Central memory CD4-positive, alpha-beta T cell (primary cell): ENCODE results near the gene MBTPS1.

Source experiments
- DNase-seq: peaks from one replicate; pipeline ENCODE4 v3.0.0; 2022

The MBTPS1 gene

DNA sequence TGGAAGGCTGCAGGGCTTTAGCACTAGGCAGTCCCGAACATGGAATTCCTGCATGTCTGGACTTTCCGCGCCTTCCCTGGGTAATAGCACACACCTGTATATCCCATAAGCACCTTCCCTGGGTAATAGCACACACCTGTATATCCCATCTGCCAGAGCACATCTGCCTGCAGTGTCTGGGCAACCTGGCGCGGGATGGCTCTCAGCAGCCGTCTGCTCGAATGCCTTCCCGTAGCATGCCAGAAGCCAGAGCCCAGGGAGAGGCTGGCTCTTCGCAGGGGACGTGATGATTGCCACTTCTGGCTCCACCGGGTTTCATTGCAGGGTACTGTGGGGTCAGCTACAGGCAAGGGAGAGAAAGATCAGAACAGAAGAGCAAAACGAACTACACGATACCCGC lies 21.3 kb downstream of the MBTPS1 start:
- no peak for DNase-seq

DNA sequence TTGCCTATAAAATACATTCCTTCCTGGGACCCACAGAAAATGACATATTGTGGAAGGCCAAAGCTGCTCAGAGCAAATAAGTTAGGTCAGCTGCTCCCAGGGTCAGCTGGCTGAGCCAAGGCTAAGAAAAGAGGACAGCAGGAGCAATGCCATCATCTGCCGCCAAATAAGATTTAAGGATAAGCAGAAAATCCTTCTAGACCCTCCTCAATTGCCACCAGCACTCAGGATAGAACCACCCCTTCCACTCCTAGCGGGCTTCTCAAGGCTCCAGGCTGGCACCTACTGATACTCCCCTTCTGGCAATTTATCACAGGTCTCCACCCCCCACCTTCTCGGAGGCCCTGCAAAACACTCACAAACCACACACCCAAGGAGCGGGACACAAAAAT lies 22.9 kb downstream of the MBTPS1 start:
- DNase-seq: no peak

DNA sequence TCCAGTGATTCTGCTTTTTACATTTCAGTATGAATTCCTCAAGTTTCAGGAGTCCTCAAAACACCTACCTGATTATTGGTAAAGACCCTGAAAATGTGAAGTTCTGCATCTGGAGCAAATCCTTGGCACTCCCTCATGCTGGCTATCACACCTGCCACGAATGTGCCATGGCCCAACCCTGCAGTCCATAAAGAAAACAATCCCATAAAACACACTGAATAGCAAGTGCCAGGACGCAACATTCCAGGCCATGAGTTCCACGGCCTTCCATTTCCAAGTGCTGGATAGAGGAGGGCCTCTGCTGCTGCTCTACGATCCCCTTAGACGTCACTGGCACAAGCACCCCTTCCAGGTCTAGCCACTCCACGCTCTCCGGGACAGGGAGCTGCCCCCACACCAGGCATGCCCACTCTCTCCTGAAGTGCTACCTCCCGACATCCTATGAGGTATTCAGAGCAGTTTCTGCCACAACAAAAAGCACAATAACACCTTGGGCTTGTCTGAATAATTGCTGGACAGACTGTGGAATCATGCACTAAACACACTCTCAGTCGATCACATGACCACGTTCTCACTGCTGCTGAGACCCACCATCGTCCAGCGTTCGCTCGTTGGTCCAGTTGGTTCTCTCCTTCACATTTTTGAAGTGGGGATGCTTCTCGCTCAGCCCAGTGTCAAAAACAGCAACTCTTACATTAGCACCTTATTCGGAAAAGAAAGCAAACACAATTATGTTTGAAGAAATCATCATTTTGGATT lies 23.4 kb downstream of the MBTPS1 start:
- DNase-seq: no peak

DNA sequence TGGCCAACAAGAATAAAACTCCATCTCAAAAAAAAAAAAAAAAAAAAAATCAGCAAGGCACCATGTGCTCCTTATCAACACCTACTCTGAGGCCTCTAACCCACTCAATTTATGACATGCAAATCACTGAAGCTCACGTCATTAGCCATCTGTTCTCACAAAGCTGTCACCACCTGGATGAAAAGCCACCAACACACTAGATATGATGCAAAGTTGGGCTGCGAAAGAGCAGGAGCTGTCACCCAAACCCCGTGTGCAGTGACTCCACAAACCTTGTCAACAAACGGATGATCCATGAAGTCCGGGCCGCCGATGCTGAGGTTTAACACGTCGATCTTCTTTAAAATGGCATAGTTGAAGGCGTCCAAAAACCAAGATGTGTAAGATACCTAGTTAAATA lies 25.3 kb downstream of the MBTPS1 start:
- no peak for DNase-seq

DNA sequence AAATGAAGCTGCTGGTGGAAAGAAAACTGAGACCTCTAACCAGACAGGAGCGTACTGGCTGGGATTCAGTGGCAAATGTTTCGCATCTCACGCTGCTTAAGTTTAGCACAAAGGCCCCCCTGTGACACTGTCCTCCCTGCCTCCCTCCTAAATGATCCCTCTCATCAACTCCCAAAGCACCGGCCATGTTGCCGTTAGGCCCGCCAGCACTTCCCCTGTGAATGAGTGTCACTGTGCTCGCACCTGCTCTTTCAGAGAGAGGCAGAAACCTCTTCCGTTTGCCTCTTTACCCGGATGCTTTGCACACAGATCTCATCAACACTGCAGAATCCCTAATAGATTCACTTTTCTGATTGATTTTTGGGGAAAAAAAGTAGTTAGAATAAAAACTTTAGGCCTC lies 26.5 kb downstream of the MBTPS1 start:
- DNase-seq: no peak

DNA sequence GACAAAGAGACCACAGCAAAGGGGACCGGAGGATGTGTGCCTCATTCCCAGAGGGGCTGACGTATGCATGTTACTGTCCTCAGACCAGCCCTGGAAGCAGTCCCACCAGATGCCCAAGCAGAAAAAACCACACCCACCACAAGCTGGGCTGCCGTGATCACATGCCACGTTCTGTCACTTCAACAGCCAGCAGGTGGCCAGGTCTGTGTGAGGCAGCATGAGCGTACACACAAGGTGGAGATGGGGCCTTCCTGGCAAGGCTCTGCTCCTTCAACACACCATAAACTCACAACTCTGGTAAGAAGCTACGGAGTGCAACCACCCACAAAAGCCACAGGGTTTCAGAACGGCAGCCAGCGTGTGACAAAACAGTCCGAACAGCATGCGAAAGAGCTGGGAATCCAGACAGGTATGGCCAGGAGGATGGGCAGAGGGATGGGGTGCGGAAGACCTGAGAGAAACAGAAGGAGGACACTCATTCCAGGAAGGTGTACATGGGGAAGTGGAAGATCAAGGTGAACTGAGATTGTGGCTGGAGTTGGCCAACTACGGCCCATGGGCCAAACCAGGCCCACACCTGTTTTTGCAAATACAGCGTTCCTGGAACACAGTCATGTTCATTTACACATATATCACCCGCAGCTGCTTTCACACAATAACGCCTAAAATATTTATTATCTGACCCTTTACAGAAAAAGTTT lies 27.9 kb downstream of the MBTPS1 start:
- peak; percentile 33 for DNase-seq

DNA sequence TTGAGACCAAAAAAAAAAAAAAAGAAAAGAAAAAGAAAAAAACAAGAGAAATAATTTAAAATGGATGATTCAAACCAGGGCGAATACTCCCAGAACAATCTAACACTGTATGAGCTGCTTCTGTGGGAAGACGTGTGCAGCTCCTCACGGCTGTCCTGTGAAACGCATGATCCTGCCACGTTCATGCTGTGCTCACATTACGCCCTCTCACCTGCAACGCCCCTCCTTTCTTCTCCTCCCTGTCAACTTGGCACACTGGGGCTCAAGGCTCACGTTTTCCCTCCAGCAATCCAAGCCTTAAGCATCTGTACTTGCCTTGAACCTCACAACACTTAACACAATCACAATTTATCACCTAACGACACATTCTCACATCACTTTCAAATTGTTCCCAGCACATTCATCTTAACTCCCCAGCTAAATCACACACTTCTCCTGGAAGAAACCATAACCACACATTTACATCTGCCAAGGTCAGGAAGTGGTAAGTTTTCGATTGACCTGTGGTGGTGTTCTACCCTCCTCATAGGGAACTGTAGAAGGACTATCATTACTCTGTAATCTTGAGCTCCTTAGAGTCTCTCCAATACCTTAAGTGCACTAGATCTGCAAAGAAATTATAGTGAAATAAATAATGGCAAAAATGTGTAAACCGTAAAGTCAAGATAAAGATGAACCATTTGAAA lies 29.1 kb downstream of the MBTPS1 start:
- DNase-seq: no peak

DNA sequence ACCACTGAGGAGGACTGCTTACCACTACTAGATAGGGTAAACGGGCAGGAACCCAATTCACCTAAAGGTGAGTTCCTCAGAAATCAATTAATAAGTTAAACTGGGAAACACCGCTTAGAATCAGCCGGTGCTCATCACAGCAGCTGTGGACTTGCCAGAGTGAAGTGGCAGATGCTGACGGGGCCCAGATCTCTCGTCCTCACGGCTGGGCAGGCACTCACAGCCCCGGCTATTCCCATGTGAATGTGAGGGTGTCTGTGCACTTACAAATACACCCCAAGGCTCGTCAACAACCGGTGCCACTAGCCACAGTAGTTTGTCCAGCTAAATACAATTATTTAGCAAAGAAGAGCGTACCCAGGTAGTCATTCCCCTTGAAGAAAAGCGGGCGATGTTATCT lies 29.7 kb downstream of the MBTPS1 start:
- no peak for DNase-seq

DNA sequence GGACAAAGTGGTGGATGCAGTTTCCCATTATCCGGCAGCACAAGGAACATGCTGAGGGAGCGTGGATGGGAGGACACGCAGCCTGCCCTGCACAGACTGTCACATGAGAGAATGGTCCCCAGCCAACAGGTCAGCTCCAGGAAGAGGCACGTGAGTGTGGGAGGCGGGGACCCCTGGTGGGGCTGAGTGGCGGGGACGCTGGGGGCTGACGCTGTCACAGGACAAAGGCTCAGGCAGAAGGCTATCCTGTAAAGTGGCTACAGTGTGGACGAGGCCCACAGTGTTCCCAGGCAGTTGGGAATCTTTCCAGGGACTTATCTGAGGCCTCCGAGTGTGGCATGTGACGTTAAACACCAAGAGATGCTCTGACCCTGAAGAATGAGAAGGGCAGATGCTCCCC lies 30.4 kb downstream of the MBTPS1 start:
- no peak for DNase-seq

DNA sequence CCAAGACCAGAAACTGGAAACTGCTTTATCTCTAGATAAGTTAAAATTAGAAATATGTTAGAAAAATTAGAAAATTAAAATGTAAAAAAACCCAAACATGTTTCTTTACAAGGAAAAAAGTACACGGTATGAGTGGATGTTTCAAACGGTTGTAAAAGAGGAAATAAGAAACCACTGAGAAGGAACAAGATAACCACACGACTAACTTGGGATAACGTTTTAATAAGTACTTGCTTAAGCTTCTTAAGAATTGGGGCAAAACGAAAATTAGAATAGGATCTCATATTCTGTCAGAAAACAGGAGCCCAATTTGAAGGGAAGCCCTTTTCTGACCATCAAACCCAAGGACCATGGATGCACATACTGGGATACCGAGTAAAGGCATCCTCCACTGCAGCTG lies 31.0 kb downstream of the MBTPS1 start:
- DNase-seq: no peak

DNA sequence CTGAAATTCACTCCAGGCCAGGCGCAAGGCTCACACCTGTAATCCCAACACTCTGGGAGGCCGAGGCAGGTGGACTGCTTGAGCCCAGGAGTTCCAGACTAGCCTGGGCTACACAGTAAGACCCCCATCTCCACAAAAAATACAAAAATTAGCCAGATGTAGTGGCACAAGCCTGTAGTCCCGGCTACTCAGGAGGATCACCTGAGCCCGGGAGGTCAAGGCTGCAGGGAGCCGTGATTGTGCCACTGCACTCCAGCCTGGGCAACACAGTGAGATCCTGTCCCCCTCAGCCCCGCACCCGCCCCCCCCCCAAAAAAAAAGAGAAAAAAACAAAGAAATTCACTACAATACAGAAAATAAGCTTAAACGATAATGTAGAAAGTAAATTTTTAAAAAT lies 31.5 kb downstream of the MBTPS1 start:
- no peak for DNase-seq

DNA sequence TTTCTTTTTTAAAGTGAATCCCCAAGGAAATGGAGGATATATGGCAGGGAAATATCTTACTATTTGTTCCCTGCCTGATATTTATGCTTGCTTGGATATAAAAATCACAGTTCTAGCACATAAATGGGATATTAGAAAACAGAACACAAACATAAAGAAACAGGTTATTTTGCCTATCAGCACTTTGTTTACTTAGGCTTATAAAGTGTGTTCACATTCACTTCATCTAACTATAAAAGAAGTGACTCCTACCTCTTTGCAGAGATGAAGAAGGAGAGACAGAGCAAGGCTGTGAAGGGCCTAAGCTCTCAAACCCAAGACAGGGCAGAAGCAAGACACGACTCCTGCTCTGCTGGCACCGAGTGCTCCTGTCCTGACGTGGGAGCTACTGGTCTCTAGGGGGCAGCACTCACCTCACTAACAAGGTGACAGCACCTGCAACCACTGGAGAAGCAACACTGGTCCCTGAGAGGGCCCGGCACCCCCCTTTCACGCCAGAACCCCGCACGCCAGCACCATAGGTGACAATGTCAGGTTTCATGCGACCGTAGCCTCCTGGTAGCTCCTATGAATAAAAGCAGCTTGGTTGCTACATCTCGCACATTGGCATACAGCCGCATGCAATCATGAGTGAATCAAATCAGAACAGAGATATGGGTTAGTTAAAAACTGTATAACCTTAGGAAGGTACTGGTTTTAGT lies 32.0 kb downstream of the MBTPS1 start:
- peak; percentile 61 for DNase-seq

DNA sequence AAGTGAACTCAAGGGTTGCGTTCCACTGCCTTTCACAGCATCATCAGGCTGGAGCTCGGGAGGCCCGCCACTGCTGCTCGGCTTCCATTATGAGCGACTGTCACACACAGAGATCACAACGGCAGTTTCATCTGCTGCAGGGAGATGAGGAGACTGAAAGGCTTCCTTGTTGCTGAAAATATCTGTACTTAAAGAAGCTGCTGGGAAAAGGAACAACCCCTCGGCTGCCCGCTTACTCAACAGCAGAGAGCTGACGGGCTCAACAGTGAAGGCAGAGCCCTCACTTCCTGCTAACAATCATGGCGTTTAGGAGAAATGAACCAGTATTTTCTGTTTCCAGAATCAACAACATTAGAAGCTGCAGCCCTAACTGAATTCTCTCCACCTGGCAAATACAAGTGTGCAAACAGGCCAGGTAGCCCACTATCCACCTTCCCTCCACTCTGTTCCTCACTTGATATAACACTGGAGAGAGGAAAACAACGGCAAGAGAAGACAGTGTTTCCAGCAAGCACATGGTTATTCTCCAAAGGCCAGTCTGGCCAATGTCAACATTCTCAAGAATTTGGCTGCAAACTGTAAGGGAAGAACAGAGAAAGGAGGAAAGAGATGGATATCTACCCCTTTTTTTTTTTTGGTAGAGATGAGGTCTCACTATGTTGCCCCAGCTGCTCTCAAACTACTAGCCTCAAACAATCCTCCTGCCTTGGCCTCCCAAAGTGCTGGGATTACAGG lies 33.7 kb downstream of the MBTPS1 start:
- no peak for DNase-seq

DNA sequence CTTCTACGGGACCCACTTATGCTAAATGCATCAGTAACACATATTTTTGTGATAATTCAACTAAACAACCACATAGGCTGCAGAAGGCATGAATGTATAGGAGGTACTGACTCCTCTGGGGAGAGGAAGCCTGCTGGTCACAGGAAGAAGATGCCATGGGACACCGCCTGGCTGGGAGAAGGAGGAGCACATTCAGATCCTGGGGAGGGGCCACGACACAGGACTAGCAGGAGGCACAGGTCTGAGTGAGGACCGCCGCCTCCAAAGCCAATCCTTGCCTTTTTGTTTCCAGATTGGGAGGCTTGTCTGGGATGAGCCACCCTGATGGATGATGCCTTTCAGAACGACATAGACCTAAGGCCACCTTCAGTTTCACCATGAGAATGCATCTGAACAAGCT lies 34.6 kb downstream of the MBTPS1 start:
- no peak for DNase-seq

DNA sequence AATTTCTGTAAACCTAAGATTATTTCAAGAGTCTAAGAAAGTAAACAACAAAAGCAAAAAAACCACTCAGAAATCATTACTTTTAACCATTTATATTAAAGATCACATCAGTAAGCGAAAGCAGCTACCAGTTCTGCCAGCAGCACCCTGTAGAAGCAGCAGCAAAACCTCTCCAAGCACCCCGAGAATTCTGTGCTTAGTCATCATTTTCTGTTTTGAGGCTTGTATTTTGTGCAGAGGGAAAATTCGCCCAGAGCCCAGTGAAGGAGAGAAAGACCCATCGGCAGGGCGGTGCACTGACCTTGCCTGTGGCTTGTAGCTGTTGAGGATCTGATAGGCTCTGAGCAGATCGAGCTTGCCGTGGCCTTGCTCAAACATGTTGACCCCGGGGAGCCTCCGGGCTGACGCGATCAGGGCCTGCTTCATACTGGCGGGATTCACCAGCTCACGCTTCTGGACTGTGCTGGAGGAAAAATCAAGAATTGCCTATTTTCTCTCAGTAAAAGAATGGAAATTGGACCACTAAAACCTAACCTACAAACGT lies 35.2 kb downstream of the MBTPS1 start:
- DNase-seq: no peak

DNA sequence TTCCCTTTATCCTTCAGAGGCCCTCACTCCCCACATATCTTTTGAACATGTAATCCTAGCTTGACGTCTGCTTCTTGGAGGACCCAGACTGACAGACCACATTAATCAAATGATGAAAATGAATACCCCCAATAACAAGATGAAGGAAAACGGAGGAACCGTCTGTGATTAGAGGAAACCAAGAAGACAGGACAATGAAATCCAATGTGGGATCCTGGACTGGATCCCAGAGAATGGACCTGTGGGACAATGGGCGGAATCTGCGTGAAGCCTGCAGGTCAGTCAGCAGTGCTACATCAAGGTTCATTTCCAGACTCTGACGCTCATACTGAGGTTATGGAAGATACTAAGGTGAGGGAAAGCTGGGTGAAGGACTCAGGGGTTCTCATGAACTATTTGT lies 35.9 kb downstream of the MBTPS1 start:
- DNase-seq: no peak

DNA sequence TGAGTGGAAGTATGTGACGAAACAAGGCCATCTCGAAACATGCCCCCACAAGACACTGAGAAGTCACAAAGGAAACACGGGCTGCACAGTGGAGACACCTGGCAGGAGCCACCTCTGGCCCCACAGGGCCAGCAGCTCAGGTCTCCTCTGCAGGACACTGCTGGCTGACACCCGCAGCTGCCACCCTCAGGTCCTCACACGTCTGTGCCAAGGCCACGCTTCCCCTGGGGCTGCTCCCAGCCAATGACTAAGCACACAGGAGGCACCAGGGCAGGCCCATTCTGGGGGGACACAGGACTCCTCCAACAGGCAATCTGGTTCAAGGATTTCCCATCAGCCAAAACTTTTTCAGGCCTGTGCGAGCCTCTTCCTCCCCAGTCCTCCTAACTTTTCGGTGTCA lies 36.4 kb downstream of the MBTPS1 start:
- no peak for DNase-seq

DNA sequence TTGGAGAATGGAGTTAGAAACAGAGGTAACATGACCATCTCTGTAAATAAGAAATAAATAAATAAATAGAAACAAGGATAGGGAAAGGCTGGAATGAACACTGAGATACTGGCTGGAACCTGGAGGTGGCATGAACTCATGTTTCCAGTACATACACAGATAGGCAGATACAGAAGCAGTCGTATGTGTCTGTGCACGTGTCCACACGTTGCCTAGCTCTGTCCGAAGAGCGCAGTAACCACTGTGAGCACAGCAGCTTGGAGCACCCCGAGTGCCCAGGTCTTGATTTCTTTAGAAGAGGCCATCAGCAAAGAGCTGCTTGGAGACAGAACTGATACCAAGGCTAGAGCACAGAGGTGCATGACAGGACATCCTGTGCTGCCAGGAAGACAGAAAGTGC lies 37.1 kb downstream of the MBTPS1 start:
- no peak for DNase-seq

DNA sequence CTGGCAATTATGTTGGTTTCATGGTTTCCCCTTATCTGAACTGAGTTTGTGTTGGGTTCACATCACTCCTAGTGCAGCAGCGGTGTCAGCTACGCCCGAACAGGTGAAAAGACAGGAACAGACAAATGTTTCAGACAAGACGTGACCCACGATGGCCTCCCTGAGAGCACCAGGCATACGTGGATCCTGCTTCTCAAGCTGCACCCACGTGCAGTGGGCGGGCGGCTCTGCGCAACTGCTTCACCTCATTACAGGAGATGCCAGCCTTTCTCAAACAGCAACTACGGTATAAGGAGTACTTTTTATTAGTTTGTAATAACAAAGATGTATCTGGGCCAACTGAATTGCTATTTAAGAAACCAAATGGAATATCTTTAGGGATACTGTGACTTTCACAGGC lies 41.4 kb downstream of the MBTPS1 start:
- no peak for DNase-seq

DNA sequence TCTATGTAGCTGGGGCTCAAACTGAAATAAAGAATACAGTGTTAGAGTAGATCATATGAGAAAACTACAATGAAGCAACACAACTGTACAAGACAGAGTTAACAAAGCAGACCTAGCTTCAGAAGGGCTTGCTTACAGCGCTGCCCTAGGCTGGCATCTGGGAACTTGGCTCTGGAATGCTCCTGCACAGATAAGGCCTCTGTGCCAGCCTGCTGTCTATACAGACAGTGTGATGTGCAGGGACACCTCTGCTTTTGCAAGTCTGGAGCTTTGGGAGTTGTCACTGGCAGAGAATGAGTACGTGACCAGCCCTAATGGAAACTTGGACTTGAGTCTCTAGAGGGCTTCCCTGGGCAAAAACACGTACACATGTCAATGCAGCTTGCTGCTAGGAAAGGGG lies 42.0 kb downstream of the MBTPS1 start:
- DNase-seq: no peak

DNA sequence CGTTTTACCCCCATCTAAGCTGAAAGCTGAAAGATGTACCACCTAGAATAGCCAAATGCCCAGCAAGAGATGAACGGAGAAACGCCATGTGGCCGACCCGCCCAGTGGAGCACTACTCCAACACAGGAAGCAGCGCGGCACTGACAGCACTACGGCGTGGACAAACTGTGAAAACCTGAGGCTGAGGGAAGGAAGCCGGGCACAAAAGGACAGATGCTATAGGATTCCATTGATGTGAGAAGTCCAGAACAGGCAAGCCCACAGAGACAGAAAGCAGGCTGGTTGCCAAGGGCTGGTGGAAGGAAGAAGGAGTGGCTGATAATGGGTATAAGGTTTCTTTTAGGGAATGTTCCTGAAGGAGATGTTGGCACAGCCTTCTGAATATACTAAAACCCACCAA lies 44.7 kb downstream of the MBTPS1 start:
- no peak for DNase-seq

DNA sequence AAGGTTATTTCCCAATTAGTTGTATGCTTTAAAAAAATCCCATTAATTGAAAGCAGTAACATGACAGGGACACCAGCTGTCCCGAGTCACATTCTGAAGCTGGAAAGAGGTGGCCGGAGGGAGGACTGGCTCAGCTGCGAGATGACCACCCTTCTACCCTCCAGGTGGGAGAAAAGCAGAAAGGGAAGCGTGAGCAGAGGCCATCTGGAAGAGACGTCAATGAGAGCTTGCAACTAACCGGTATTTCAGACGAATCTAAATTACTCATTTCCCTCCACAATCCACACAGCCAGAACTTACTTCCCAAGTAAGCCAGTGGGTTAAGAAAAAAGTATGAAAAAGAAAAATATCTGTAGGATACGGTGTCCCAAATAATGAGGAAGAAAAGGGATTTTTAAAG lies 45.6 kb downstream of the MBTPS1 start:
- DNase-seq: no peak

DNA sequence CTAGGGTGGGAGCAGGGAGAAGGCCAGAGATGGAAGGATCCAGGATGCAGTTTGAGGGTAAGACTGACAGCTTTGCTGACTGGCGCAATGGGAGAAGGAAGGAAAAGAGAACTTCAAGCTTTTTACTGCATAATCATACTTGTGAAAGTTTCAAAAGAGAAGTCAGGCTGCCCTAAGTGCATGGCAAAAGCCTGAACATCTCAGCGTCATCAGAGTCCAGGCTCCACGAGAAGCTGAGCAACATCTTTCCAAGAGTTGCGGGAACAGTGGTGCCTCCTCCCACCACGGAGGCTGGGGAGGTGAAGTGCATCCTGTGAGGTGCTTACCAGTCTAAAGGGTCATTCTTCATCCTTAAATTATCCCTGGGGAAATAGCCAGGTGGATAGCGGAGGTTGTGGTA lies 47.2 kb downstream of the MBTPS1 start:
- no peak for DNase-seq
